Endodermal cell (in vitro differentiated cells): Measurements from ENCODE around the gene ZMYND12. TPM values are rescaled to one million over a fixed set of nuclear protein-coding genes. Genes with fewer than 3 reads are reported as not detected.

ENCODE experiments used
- DNase-seq: peaks from one replicate; pipeline ENCODE4 v3.0.0-alpha.2; 2017
- H3K27ac ChIP-seq: 2 replicates; pipeline ENCODE4 v1.5.1; 2013; ENCODE audit warnings: mild to moderate bottlenecking, low read depth, low read length, moderate library complexity
- H3K27me3 ChIP-seq: 2 replicates; pipeline ENCODE4 v1.6.1; 2013; ENCODE audit warnings: mild to moderate bottlenecking, low read length, moderate library complexity; ENCODE audit not compliant: insufficient read depth, control insufficient read depth, poor library complexity, severe bottlenecking
- H3K36me3 ChIP-seq: 2 replicates; pipeline ENCODE4 v1.7.0; 2013; ENCODE audit warnings: mild to moderate bottlenecking, low read length, moderate library complexity; ENCODE audit not compliant: control insufficient read depth, insufficient read depth
- H3K4me1 ChIP-seq: one replicate; pipeline ENCODE4 v1.7.0; 2013; ENCODE audit warnings: low read length; ENCODE audit not compliant: control insufficient read depth, insufficient read depth
- H3K4me3 ChIP-seq: 2 replicates; pipeline ENCODE4 v1.5.1; 2013; ENCODE audit warnings: mild to moderate bottlenecking, low read length, moderate library complexity
- H3K9ac ChIP-seq: 2 replicates; pipeline ENCODE4 v1.6.1; 2013; ENCODE audit warnings: mild to moderate bottlenecking, low read length, moderate library complexity; ENCODE audit not compliant: poor library complexity, severe bottlenecking; ENCODE audit errors: extremely low read depth
- H3K9me3 ChIP-seq: 2 replicates; pipeline ENCODE4 v1.6.1; 2013; ENCODE audit warnings: mild to moderate bottlenecking, low read length, moderate library complexity; ENCODE audit not compliant: control insufficient read depth
- H3K27ac Mint-ChIP-seq: 2 replicates; pipeline ENCODE4 v1.8.0; 2020; ENCODE audit warnings: mixed read lengths
- H3K27me3 Mint-ChIP-seq: 2 replicates; pipeline ENCODE4 v1.8.0; 2021; ENCODE audit warnings: mild to moderate bottlenecking, mixed read lengths; ENCODE audit not compliant: insufficient read depth
- H3K36me3 Mint-ChIP-seq: 2 replicates; pipeline ENCODE4 v1.8.0; 2020; ENCODE audit warnings: low read depth, mixed read lengths
- H3K4me1 Mint-ChIP-seq: 2 replicates; pipeline ENCODE4 v1.8.0; 2020; ENCODE audit warnings: mixed read lengths
- H3K4me3 Mint-ChIP-seq: 2 replicates; pipeline ENCODE4 v1.8.0; 2020; ENCODE audit warnings: mild to moderate bottlenecking, moderate library complexity, mixed read lengths
- H3K9me3 Mint-ChIP-seq: 2 replicates; pipeline ENCODE4 v1.8.0; 2020; ENCODE audit warnings: mild to moderate bottlenecking, mixed read lengths
- WGBS, 2 experiments: methylation state at CpG; one replicate each; pipeline versions ENCODE4 v1.1.5 to v1.1.7; 2013; ENCODE audit warnings: missing lambda C conversion rate in 2 of 2, mixed read lengths in 1 of 2; ENCODE audit not compliant: insufficient coverage in 1 of 2, insufficient read length in 1 of 2; 5-methylcytosine and 5-hydroxymethylcytosine counted together
- total RNA-seq, 2 donors: library from RNA; stranded (reverse); fragmentation: NEBNext Ultra II Directional in 1 of 2; extraction: Animal tissue kit (Norgen Biotek cat#: 25700) in 1 of 2; gene quantifications; 2 replicates in 1 of 2; 3 replicates in 1 of 2; pipeline ENCODE4 v1.2.1, GENCODE V29; 2021
- TF ChIP-seq, protein P1 (sequence below): fragments of 200-600 bp; sonication (generic); conservative IDR thresholded peaks from 2 replicates; pipeline ENCODE4 v1.5.0; 2021; ENCODE audit warnings: antibody characterized with exemption, mild to moderate bottlenecking

ZMYND12 gene
- total RNA-seq, 2 donors from 2014 or later, result 0.44 to 1.1 TPM

DNA sequence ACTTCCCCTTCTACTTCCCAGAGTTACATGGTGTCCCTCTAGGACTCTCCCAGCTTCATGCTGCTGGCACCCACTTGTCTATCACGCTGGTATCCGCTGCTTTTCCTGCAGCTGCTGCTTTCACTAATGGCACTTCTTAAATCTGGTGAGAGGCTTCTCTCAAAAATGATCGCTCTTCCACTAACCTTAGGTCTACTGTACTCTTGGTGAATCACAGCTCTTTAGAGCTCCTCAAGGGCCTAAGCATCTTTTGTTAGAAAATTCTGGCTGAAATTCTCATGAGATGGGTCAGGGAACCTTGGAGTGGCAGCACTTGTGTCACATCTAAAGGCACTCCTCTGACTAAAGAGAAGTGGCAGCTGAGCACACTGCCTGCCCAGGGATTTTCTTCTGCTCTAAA lies 32.1 kb downstream of the ZMYND12 start:
- H3K36me3 Mint-ChIP-seq, result no peaks in the 10 kb centered on the region
- peaks cover 1% of the 10 kb centered on the region for H3K9me3 Mint-ChIP-seq
- Histone ChIP-seq H3K36me3 (no peaks in the 10 kb centered on the region), H3K4me3 (no peak overlapping the region), H3K27me3 (no peaks in the 10 kb centered on the region), H3K9ac (no peak overlapping the region), H3K27ac (no peak overlapping the region), H3K9me3 (no peaks in the 10 kb centered on the region), H3K4me1 (no peaks in the 10 kb centered on the region)
- WGBS, 2 experiments, result 92 to 95% methylated on average over 3 of the region's 3 CpGs
- H3K27ac Mint-ChIP-seq, result no peak overlapping the region
- TF ChIP-seq, protein P1, sequence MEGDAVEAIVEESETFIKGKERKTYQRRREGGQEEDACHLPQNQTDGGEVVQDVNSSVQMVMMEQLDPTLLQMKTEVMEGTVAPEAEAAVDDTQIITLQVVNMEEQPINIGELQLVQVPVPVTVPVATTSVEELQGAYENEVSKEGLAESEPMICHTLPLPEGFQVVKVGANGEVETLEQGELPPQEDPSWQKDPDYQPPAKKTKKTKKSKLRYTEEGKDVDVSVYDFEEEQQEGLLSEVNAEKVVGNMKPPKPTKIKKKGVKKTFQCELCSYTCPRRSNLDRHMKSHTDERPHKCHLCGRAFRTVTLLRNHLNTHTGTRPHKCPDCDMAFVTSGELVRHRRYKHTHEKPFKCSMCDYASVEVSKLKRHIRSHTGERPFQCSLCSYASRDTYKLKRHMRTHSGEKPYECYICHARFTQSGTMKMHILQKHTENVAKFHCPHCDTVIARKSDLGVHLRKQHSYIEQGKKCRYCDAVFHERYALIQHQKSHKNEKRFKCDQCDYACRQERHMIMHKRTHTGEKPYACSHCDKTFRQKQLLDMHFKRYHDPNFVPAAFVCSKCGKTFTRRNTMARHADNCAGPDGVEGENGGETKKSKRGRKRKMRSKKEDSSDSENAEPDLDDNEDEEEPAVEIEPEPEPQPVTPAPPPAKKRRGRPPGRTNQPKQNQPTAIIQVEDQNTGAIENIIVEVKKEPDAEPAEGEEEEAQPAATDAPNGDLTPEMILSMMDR, result no peak
- peaks cover 13% of the 10 kb centered on the region for H3K4me1 Mint-ChIP-seq
- no peaks in the 10 kb centered on the region for H3K27me3 Mint-ChIP-seq
- no peak overlapping the region for H3K4me3 Mint-ChIP-seq
- DNase-seq, result no peak

DNA sequence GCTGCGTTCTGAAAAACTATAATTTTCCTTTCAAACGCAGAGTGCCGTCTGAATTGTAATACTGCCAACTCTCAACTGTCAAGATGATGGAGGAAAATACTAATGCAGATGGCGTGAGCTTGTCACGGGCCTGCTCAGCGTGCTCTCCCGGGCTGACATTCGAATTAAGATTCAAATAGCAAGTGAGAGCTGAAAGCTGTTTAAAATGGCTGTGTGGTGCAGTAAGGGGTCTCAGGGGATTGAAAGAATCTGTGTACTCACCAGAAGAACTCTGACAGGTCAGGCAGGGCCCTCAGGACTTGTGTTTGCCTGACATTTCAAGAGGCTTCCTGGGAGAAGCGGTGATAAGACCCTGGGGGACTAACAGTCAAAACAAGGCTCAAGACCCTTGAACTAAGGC lies 33.1 kb downstream of the ZMYND12 start:
- H3K4me1 Mint-ChIP-seq, result peaks cover 14% of the 10 kb centered on the region

DNA sequence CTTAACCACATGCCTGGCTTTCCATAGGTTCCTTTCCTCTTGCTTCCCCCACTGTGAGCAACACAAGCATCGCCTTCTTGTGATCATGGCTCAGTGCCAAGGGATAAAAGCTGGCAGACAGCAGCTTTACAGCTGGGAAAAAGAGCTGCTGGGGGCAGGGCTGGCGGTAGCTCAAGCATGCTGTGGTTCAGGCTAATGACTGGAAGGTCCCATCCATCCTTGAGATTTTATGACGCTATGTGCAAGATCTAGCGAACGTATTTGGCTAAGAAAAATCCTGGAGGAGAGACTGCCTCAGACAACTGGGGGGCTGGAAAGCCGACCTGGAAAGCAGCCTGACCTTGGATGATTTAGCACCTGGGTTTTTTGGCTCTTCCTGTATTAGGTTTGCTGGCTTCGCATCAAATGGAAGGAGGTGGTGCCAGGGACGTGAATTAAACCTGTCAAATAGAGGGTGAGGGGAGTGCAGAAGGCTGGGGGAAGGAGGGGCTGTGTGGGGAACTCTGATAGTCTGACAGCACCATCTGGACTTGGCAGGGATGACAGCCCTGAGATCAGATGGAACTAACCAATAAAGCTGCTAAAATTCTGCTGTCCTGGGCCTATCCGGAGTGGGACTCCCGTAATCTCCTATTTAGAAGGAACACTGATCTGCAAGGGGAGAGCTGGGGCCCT lies 34.8 kb downstream of the ZMYND12 start:
- DNase-seq, result no peak
- Histone ChIP-seq H3K36me3 (no peaks in the 10 kb centered on the region), H3K27ac (peak overlapping the region; percentile 41), H3K4me3 (no peak overlapping the region), H3K9ac (no peak overlapping the region), H3K27me3 (no peaks in the 10 kb centered on the region), H3K9me3 (no peaks in the 10 kb centered on the region), H3K4me1 (no peaks in the 10 kb centered on the region)
- TF ChIP-seq, protein P1, result no peak
- H3K9me3 Mint-ChIP-seq, result peaks cover 1% of the 10 kb centered on the region
- WGBS, 2 experiments, result 88% methylated on average over 9 to 10 of the region's 10 CpGs
- H3K27me3 Mint-ChIP-seq, result no peaks in the 10 kb centered on the region
- H3K36me3 Mint-ChIP-seq, result no peaks in the 10 kb centered on the region
- peaks cover 14% of the 10 kb centered on the region for H3K4me1 Mint-ChIP-seq
- H3K4me3 Mint-ChIP-seq, result no peak overlapping the region
- H3K27ac Mint-ChIP-seq, result no peak overlapping the region

More for the DNA sequence above, 33.1 kb downstream of the ZMYND12 start:
- no peak for DNase-seq
- Histone ChIP-seq H3K9ac (no peak overlapping the region), H3K9me3 (no peaks in the 10 kb centered on the region), H3K27ac (no peak overlapping the region), H3K4me1 (no peaks in the 10 kb centered on the region), H3K36me3 (no peaks in the 10 kb centered on the region), H3K4me3 (no peak overlapping the region), H3K27me3 (no peaks in the 10 kb centered on the region)
- H3K27ac Mint-ChIP-seq, result no peak overlapping the region
- no peak overlapping the region for H3K4me3 Mint-ChIP-seq
- TF ChIP-seq, protein P1, result no peak
- H3K36me3 Mint-ChIP-seq, result no peaks in the 10 kb centered on the region
- H3K9me3 Mint-ChIP-seq, result peaks cover 1% of the 10 kb centered on the region
- 84 to 85% methylated on average over 9 of the region's 9 CpGs for WGBS, 2 experiments
- no peaks in the 10 kb centered on the region for H3K27me3 Mint-ChIP-seq
